HL-60 (cell line): ENCODE measurements around the gene PAPPA2.

Experiments used
- GABPA ChIP-seq: IDR thresholded peaks from 2 replicates; pipeline ENCODE4 v1.6.1; 2012; ENCODE audit warnings: low read depth
- POLR2AphosphoS5 ChIP-seq: IDR thresholded peaks from 2 replicates; pipeline ENCODE4 v1.6.1; 2012; ENCODE audit warnings: low read depth
- SPI1 ChIP-seq: IDR thresholded peaks from 2 replicates; pipeline ENCODE4 v1.6.1; 2012; ENCODE audit warnings: low read depth, mild to moderate bottlenecking, borderline replicate concordance
- TF ChIP-seq, protein P1 (sequence below): IDR thresholded peaks from one replicate; pipeline ENCODE4 v1.5.1; 2011; ENCODE audit warnings: low read length, control low read depth, inconsistent platforms; ENCODE audit not compliant: insufficient read depth
- TF ChIP-seq, protein P2 (sequence below): IDR thresholded peaks from 2 replicates; pipeline ENCODE4 v1.6.1; 2012; ENCODE audit warnings: low read depth; ENCODE audit not compliant: insufficient replicate concordance

DNA sequence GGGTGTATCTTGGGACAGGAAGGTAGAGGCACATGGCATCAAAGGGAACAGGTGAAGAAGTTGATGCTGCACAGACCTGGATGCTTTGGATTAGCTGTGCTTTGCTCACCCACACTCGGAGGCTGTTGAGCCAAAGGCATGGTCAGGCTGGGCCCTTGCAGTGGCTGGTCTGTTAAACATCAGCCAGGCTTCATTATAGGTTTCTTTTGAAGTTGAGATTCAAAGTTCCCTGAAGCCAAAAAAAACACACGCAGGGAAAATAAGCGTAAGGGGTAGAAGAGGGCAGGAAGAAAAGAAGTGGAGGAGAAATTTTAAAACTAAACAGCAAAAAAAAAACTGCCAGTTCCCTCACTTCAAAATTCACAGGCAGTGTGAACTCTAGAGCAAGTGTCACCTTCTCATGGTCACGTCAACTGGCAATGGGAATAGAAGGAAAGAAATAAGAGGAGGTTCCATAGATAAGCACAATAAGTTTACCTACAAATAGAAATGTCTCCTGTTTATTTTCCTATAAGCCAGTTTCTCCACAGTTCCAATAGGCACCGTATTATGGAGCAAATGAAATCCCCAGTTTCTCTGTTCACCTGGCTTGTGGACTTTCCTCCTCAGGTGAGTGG lies 139.5 kb downstream of the PAPPA2 start:
- TF ChIP-seq, protein P1, sequence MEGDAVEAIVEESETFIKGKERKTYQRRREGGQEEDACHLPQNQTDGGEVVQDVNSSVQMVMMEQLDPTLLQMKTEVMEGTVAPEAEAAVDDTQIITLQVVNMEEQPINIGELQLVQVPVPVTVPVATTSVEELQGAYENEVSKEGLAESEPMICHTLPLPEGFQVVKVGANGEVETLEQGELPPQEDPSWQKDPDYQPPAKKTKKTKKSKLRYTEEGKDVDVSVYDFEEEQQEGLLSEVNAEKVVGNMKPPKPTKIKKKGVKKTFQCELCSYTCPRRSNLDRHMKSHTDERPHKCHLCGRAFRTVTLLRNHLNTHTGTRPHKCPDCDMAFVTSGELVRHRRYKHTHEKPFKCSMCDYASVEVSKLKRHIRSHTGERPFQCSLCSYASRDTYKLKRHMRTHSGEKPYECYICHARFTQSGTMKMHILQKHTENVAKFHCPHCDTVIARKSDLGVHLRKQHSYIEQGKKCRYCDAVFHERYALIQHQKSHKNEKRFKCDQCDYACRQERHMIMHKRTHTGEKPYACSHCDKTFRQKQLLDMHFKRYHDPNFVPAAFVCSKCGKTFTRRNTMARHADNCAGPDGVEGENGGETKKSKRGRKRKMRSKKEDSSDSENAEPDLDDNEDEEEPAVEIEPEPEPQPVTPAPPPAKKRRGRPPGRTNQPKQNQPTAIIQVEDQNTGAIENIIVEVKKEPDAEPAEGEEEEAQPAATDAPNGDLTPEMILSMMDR = no peak
- TF ChIP-seq, protein P2, sequence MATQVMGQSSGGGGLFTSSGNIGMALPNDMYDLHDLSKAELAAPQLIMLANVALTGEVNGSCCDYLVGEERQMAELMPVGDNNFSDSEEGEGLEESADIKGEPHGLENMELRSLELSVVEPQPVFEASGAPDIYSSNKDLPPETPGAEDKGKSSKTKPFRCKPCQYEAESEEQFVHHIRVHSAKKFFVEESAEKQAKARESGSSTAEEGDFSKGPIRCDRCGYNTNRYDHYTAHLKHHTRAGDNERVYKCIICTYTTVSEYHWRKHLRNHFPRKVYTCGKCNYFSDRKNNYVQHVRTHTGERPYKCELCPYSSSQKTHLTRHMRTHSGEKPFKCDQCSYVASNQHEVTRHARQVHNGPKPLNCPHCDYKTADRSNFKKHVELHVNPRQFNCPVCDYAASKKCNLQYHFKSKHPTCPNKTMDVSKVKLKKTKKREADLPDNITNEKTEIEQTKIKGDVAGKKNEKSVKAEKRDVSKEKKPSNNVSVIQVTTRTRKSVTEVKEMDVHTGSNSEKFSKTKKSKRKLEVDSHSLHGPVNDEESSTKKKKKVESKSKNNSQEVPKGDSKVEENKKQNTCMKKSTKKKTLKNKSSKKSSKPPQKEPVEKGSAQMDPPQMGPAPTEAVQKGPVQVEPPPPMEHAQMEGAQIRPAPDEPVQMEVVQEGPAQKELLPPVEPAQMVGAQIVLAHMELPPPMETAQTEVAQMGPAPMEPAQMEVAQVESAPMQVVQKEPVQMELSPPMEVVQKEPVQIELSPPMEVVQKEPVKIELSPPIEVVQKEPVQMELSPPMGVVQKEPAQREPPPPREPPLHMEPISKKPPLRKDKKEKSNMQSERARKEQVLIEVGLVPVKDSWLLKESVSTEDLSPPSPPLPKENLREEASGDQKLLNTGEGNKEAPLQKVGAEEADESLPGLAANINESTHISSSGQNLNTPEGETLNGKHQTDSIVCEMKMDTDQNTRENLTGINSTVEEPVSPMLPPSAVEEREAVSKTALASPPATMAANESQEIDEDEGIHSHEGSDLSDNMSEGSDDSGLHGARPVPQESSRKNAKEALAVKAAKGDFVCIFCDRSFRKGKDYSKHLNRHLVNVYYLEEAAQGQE = no peak
- TF ChIP-seq POLR2AphosphoS5 (no peak), GABPA (no peak), SPI1 (no peak)
